ENCODE results near the gene SPRR2F. TPM values are rescaled to one million over a fixed set of nuclear protein-coding genes. Genes with fewer than 3 reads are reported as not detected.

SPRR2F gene
- total RNA-seq, 1 donor from 2014 or later, result not detected

Other genes with a start within 250 kb of the SPRR2F start
- not detected in 2 replicates for gene SMCP, start 235.2 kb downstream of the SPRR2F start, total RNA-seq
- 0.16 TPM in 1 of 2 replicates, not detected in the other for gene IVL, start 205.0 kb downstream of the SPRR2F start, total RNA-seq
- gene SPRR5, start 166.3 kb downstream of the SPRR2F start, total RNA-seq, result not detected in 2 replicates
- not detected in 2 replicates for gene SPRR4, start 142.9 kb downstream of the SPRR2F start, total RNA-seq
- not detected in 2 replicates for gene SPRR1A, start 129.4 kb downstream of the SPRR2F start, total RNA-seq
- gene SPRR3, start 111.8 kb downstream of the SPRR2F start, total RNA-seq, result 0.70 and 3.0 TPM in 2 replicates
- 0.39 and 0.50 TPM in 2 replicates for gene SPRR1B, start 82.3 kb downstream of the SPRR2F start, total RNA-seq
- gene SPRR2D, start 72.4 kb downstream of the SPRR2F start, total RNA-seq, result 0.57 TPM in 1 of 2 replicates, not detected in the other
- gene SPRR2A, start 56.0 kb downstream of the SPRR2F start, total RNA-seq, result not detected in 2 replicates
- not detected in 2 replicates for gene SPRR2B, start 41.9 kb downstream of the SPRR2F start, total RNA-seq
- not detected in 2 replicates for gene SPRR2E, start 19.0 kb downstream of the SPRR2F start, total RNA-seq
- gene SPRR2G, start 37.4 kb upstream of the SPRR2F start, total RNA-seq, result not detected in 2 replicates
- gene LELP1, start 89.9 kb upstream of the SPRR2F start, total RNA-seq, result not detected in 2 replicates
- gene PRR9, start 104.1 kb upstream of the SPRR2F start, total RNA-seq, result 0.52 and 0.55 TPM in 2 replicates
- not detected in 2 replicates for gene LORICRIN, start 146.2 kb upstream of the SPRR2F start, total RNA-seq
- not detected in 2 replicates for gene PGLYRP3, start 199.4 kb upstream of the SPRR2F start, total RNA-seq
- gene PGLYRP4, start 235.3 kb upstream of the SPRR2F start, total RNA-seq, result not detected in 2 replicates
- gene S100A9, start 244.3 kb upstream of the SPRR2F start, total RNA-seq, result 1.8 TPM in 1 of 2 replicates, not detected in the other

Measured in astrocyte (in vitro differentiated cells and primary cell).